Nephron (organoid): ENCODE data around the gene TSPAN17.

ENCODE experiments used
- H3K27ac Mint-ChIP-seq, 3 experiments: 2 replicates each; pipeline ENCODE4 v1.8.0; 2020; ENCODE audit warnings: mixed read lengths in 3 of 3, mild to moderate bottlenecking in 2 of 3, moderate library complexity in 1 of 3
- H3K27me3 Mint-ChIP-seq: 2 replicates; pipeline ENCODE4 v1.8.0; 2021; ENCODE audit warnings: low read depth, mild to moderate bottlenecking, moderate library complexity, mixed read lengths
- H3K36me3 Mint-ChIP-seq: 2 replicates; pipeline ENCODE4 v1.8.0; 2020; ENCODE audit warnings: low read depth, mixed read lengths
- H3K4me1 Mint-ChIP-seq: 2 replicates; pipeline ENCODE4 v1.8.0; 2020; ENCODE audit warnings: mixed read lengths
- H3K4me3 Mint-ChIP-seq, 3 experiments: 2 replicates each; pipeline ENCODE4 v1.8.0; 2020; ENCODE audit warnings: mild to moderate bottlenecking in 3 of 3, mixed read lengths in 3 of 3, moderate library complexity in 2 of 3
- H3K9me3 Mint-ChIP-seq: 2 replicates; pipeline ENCODE4 v1.8.0; 2020; ENCODE audit warnings: mixed read lengths
- TF ChIP-seq, protein P1 (sequence below), 3 experiments: fragments of 200-600 bp; sonication (generic); IDR thresholded peaks; one replicate each; pipeline ENCODE4 v1.5.0; 2021; ENCODE audit warnings: antibody characterized with exemption in 3 of 3; ENCODE audit not compliant: unreplicated experiment in 3 of 3

TSPAN17 gene

DNA sequence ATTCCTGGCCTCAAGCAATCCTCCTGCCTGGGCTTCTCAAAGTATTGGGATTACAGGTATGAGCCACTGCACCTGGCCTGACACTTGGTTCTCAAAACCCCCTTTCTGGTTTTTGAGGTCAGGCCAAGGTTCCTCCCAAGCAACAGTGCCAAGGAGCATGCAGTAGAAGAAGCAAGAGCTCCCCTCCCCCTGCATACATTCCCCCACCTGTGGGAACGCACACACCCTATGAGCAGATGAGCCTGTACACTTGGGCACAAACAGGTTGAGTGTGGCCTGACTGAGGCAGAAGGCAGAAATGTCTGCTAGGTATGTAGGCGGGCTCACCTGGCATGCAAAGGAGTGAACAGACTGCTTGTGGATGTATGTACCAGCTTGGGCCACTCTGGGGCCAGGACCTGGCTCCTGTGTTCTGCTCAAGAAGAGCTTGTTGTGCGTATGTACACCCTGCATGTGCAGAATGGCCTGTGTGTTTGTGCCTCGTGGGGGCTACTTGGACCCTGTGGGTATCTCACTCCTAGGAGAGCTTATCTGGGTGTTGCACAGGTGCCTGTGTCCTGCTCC lies 39.1 kb upstream of the TSPAN17 start:
- no peak overlapping the region for H3K27ac Mint-ChIP-seq
- peak overlapping the region; percentile 85 to 91 (median 86) for H3K4me3 Mint-ChIP-seq
- no peaks in the 10 kb centered on the region for H3K9me3 Mint-ChIP-seq
- peaks cover 31% of the 10 kb centered on the region for H3K27me3 Mint-ChIP-seq
- H3K36me3 Mint-ChIP-seq: no peaks in the 10 kb centered on the region
- peaks cover 7% of the 10 kb centered on the region for H3K4me1 Mint-ChIP-seq
- TF ChIP-seq, protein P1, sequence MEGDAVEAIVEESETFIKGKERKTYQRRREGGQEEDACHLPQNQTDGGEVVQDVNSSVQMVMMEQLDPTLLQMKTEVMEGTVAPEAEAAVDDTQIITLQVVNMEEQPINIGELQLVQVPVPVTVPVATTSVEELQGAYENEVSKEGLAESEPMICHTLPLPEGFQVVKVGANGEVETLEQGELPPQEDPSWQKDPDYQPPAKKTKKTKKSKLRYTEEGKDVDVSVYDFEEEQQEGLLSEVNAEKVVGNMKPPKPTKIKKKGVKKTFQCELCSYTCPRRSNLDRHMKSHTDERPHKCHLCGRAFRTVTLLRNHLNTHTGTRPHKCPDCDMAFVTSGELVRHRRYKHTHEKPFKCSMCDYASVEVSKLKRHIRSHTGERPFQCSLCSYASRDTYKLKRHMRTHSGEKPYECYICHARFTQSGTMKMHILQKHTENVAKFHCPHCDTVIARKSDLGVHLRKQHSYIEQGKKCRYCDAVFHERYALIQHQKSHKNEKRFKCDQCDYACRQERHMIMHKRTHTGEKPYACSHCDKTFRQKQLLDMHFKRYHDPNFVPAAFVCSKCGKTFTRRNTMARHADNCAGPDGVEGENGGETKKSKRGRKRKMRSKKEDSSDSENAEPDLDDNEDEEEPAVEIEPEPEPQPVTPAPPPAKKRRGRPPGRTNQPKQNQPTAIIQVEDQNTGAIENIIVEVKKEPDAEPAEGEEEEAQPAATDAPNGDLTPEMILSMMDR (IDR thresholded peaks at IDR 0.05; ENCODE audit: unreplicated experiment in 3 of 3): no peak

DNA sequence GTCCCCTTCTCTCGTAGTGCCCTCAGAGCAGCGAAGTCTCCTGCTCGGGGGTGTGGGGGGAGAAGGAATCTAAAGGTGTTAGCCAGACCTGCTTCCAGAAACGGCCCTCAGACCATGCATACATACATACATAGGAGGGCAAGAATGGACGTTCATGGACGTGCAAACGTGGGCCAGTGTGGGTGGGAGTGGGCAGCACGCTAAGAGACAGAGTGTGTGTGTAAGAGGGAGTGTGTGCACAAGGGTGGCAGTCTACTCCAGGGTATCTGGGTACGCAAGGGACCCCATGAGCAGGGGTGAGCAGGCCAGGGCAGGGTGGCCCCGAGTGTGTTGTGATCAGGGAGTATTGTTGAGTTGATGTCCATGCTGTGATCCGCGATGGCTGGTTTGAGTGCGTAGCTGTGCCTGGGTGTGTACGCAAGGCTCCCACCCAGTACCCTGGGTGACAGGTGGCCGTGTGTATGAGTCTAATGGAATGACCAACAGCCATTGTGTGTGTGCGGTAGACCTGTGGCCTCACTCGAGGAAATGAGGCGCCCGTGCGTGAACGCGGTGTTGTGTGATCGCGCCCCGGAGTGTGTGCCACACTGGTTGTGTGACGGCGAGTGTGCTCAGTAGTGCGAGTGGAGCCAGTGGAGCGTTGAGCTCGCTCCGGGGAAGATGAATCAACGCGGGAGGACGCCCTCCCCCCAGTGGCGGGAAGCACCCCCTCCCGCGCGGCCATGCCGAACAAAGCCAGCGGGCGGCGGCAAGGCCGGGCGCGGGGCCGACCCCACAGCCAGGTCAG lies 38.2 kb upstream of the TSPAN17 start:
- Mint-ChIP-seq H3K36me3 (no peaks in the 10 kb centered on the region), H3K27ac (no peak overlapping the region), H3K4me3 (peak overlapping the region; percentile 85 to 91 (median 86)), H3K4me1 (peaks cover 7% of the 10 kb centered on the region), H3K27me3 (peaks cover 40% of the 10 kb centered on the region), H3K9me3 (no peaks in the 10 kb centered on the region)
- TF ChIP-seq, protein P1 (IDR thresholded peaks at IDR 0.05; ENCODE audit: unreplicated experiment in 3 of 3): no peak

DNA sequence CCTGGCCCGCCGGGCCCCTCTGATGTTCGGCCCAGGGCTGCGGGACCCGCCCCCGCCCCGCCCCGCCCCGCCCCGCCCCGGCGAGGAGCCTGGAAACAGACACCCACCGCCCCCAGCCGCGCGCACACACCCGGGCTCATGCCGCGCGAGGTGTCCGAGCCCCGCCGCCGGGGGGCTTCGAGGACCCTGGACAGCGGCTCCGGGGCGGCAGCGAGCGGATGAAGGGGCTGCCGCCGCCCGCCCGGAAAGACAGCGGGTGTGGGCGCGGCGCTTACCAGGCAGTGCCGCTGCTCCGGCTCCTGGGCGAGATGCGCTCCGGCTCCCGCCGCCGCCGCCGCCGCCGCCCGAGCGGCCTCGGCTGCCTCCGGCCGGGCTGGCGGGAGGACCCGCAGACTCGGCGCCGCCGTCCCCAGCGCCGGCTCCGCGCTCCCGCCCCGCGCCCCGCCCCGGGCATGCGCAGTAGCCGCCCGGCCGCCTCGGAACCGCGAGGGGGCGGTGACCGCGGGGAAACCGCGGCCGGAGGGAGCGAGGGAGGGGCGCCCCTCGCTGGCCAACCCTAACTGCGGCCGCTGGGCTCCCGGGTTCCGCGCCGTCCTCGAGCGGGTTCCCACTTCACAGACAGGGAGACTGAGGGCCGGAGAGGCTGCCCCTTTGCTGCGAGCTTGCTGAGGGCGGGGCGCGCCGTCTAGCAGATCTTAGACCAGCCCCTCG lies 37.4 kb upstream of the TSPAN17 start, which contains the start of gene GPRIN1:
Gene GPRIN1 (minus strand): TSS at position 433 of the 711 bp plus-strand sequence. CDS start 10,322 bp downstream, outside the sequence.
- H3K27me3 Mint-ChIP-seq: peaks cover 46% of the 10 kb centered on the region
- no peaks in the 10 kb centered on the region for H3K36me3 Mint-ChIP-seq
- peak within 1 kb of the TSS; percentile 85 to 91 (median 86) for H3K4me3 Mint-ChIP-seq
- no peak within 1 kb of the TSS for H3K27ac Mint-ChIP-seq
- peaks cover 7% of the 10 kb centered on the region for H3K4me1 Mint-ChIP-seq
- TF ChIP-seq, protein P1 (IDR thresholded peaks at IDR 0.05; ENCODE audit: unreplicated experiment in 3 of 3): peak in 1 of 3 experiments; percentile 21
- H3K9me3 Mint-ChIP-seq: no peaks in the 10 kb centered on the region

GRCh38 chr5:176610435-176610773 lies 36.9 kb upstream of the TSPAN17 start:
- H3K4me3 Mint-ChIP-seq: peak overlapping the region; percentile 79 to 82 (median 79)
- H3K9me3 Mint-ChIP-seq: no peaks in the 10 kb centered on the region
- H3K27me3 Mint-ChIP-seq: peaks cover 51% of the 10 kb centered on the region
- peaks cover 7% of the 10 kb centered on the region for H3K4me1 Mint-ChIP-seq
- H3K27ac Mint-ChIP-seq: no peak overlapping the region
- no peaks in the 10 kb centered on the region for H3K36me3 Mint-ChIP-seq
- TF ChIP-seq, protein P1 (IDR thresholded peaks at IDR 0.05; ENCODE audit: unreplicated experiment in 3 of 3): no peak

GRCh38 chr5:176611435-176611834 lies 35.8 kb upstream of the TSPAN17 start:
- H3K4me1 Mint-ChIP-seq: peaks cover 7% of the 10 kb centered on the region
- H3K9me3 Mint-ChIP-seq: no peaks in the 10 kb centered on the region
- peak overlapping the region; percentile 5 to 33 (median 10) for H3K4me3 Mint-ChIP-seq
- H3K27me3 Mint-ChIP-seq: peaks cover 61% of the 10 kb centered on the region
- H3K27ac Mint-ChIP-seq: no peak overlapping the region
- H3K36me3 Mint-ChIP-seq: no peaks in the 10 kb centered on the region
- TF ChIP-seq, protein P1 (IDR thresholded peaks at IDR 0.05; ENCODE audit: unreplicated experiment in 3 of 3): no peak
